ENCODE data around the gene MRC1. TPM values are rescaled to one million over a fixed set of nuclear protein-coding genes. Genes with fewer than 3 reads are reported as not detected.

The MRC1 gene
- polyA plus RNA-seq, 1 donor from 2014 or later: not detected

- no peak overlapping the region for H3K4me3 Mint-ChIP-seq
- H3K27ac Mint-ChIP-seq: no peak overlapping the region
- peaks cover 1% of the 10 kb centered on the region for H3K27me3 Mint-ChIP-seq
- no peaks in the 10 kb centered on the region for H3K9me3 Mint-ChIP-seq
- no peaks in the 10 kb centered on the region for H3K36me3 Mint-ChIP-seq
- H3K4me1 Mint-ChIP-seq: peaks cover 0 to 2% (median 0%) of the 10 kb centered on the region in 3 donors
Measured at GRCh38 chr10:17787087-17787961, 21.8 kb upstream of the MRC1 start.

GRCh38 chr10:17788646-17789045 is 20.5 kb upstream of the MRC1 start:
- Mint-ChIP-seq H3K36me3 (no peaks in the 10 kb centered on the region), H3K27me3 (peaks cover 1% of the 10 kb centered on the region), H3K4me3 (no peak overlapping the region), H3K27ac (peak overlapping the region in 1 of 3 donors; percentile 14), H3K4me1 (peaks cover 0 to 2% (median 0%) of the 10 kb centered on the region in 3 donors), H3K9me3 (no peaks in the 10 kb centered on the region)

- no peak overlapping the region for H3K27ac Mint-ChIP-seq
- no peak overlapping the region for H3K4me3 Mint-ChIP-seq
- H3K4me1 Mint-ChIP-seq: no peaks in the 10 kb centered on the region
- no peaks in the 10 kb centered on the region for H3K9me3 Mint-ChIP-seq
- no peaks in the 10 kb centered on the region for H3K36me3 Mint-ChIP-seq
- H3K27me3 Mint-ChIP-seq: peaks cover 1% of the 10 kb centered on the region
Measured at GRCh38 chr10:17789396-17789795, 19.8 kb upstream of the MRC1 start.

- Mint-ChIP-seq H3K36me3 (no peaks in the 10 kb centered on the region), H3K4me3 (no peak overlapping the region)
Measured at GRCh38 chr10:17790651-17791050, 18.5 kb upstream of the MRC1 start.

GRCh38 chr10:17792991-17793390 is 16.2 kb upstream of the MRC1 start:
- Mint-ChIP-seq H3K36me3 (no peaks in the 10 kb centered on the region), H3K27me3 (peaks cover 1% of the 10 kb centered on the region), H3K27ac (no peak overlapping the region), H3K9me3 (no peaks in the 10 kb centered on the region), H3K4me3 (no peak overlapping the region), H3K4me1 (no peaks in the 10 kb centered on the region)

More at GRCh38 chr10:17790651-17791050, 18.5 kb upstream of the MRC1 start:
- Mint-ChIP-seq H3K4me1 (no peaks in the 10 kb centered on the region), H3K27me3 (peaks cover 1% of the 10 kb centered on the region), H3K27ac (no peak overlapping the region), H3K9me3 (no peaks in the 10 kb centered on the region)

- H3K27ac Mint-ChIP-seq: no peak overlapping the region
Measured at GRCh38 chr10:17793823-17794644, 15.1 kb upstream of the MRC1 start.

GRCh38 chr10:17795083-17795482 is 14.1 kb upstream of the MRC1 start:
- H3K9me3 Mint-ChIP-seq: no peaks in the 10 kb centered on the region
- H3K4me3 Mint-ChIP-seq: no peak overlapping the region
- no peaks in the 10 kb centered on the region for H3K4me1 Mint-ChIP-seq
- H3K27me3 Mint-ChIP-seq: peaks cover 4% of the 10 kb centered on the region
- no peak overlapping the region for H3K27ac Mint-ChIP-seq
- no peaks in the 10 kb centered on the region for H3K36me3 Mint-ChIP-seq

More at GRCh38 chr10:17793823-17794644, 15.1 kb upstream of the MRC1 start:
- Mint-ChIP-seq H3K36me3 (no peaks in the 10 kb centered on the region), H3K27me3 (peaks cover 4% of the 10 kb centered on the region), H3K4me3 (no peak overlapping the region), H3K9me3 (no peaks in the 10 kb centered on the region), H3K4me1 (no peaks in the 10 kb centered on the region)

GRCh38 chr10:17795813-17796594 is 13.1 kb upstream of the MRC1 start:
- no peak overlapping the region for H3K4me3 Mint-ChIP-seq
- H3K27me3 Mint-ChIP-seq: peaks cover 3% of the 10 kb centered on the region
- H3K9me3 Mint-ChIP-seq: no peaks in the 10 kb centered on the region
- no peaks in the 10 kb centered on the region for H3K36me3 Mint-ChIP-seq
- no peaks in the 10 kb centered on the region for H3K4me1 Mint-ChIP-seq
- H3K27ac Mint-ChIP-seq: no peak overlapping the region

- Mint-ChIP-seq H3K27ac (no peak overlapping the region), H3K36me3 (no peaks in the 10 kb centered on the region), H3K27me3 (peaks cover 8% of the 10 kb centered on the region), H3K9me3 (no peaks in the 10 kb centered on the region), H3K4me3 (no peak overlapping the region), H3K4me1 (peaks cover 0 to 5% (median 0%) of the 10 kb centered on the region in 3 donors)
Measured at GRCh38 chr10:17801507-17801906, 7.6 kb upstream of the MRC1 start.

GRCh38 chr10:17802350-17802749 is 6.8 kb upstream of the MRC1 start:
- H3K4me1 Mint-ChIP-seq: peaks cover 0 to 5% (median 0%) of the 10 kb centered on the region in 3 donors
- H3K27me3 Mint-ChIP-seq: peaks cover 8% of the 10 kb centered on the region
- no peak overlapping the region for H3K27ac Mint-ChIP-seq
- no peaks in the 10 kb centered on the region for H3K9me3 Mint-ChIP-seq
- H3K36me3 Mint-ChIP-seq: no peaks in the 10 kb centered on the region
- H3K4me3 Mint-ChIP-seq: no peak overlapping the region

GRCh38 chr10:17802976-17803375 is 6.2 kb upstream of the MRC1 start:
- no peaks in the 10 kb centered on the region for H3K9me3 Mint-ChIP-seq
- H3K4me1 Mint-ChIP-seq: peaks cover 0 to 5% (median 0%) of the 10 kb centered on the region in 3 donors
- H3K27me3 Mint-ChIP-seq: peaks cover 8% of the 10 kb centered on the region
- no peaks in the 10 kb centered on the region for H3K36me3 Mint-ChIP-seq
- no peak overlapping the region for H3K27ac Mint-ChIP-seq
- no peak overlapping the region for H3K4me3 Mint-ChIP-seq

- Mint-ChIP-seq H3K36me3 (no peaks in the 10 kb centered on the region), H3K27ac (no peak overlapping the region), H3K9me3 (no peaks in the 10 kb centered on the region), H3K4me3 (no peak overlapping the region), H3K27me3 (peaks cover 15% of the 10 kb centered on the region), H3K4me1 (peaks cover 0 to 9% (median 0%) of the 10 kb centered on the region in 3 donors)
Measured at GRCh38 chr10:17805330-17805729, 3.8 kb upstream of the MRC1 start.

GRCh38 chr10:17805921-17806577 is 3.1 kb upstream of the MRC1 start:
- no peaks in the 10 kb centered on the region for H3K36me3 Mint-ChIP-seq
- H3K4me3 Mint-ChIP-seq: peak overlapping the region in 1 of 4 donors; percentile 65
- peaks cover 20% of the 10 kb centered on the region for H3K27me3 Mint-ChIP-seq
- H3K27ac Mint-ChIP-seq: no peak overlapping the region
- H3K4me1 Mint-ChIP-seq: peaks cover 0 to 9% (median 0%) of the 10 kb centered on the region in 3 donors
- H3K9me3 Mint-ChIP-seq: no peaks in the 10 kb centered on the region

- Mint-ChIP-seq H3K27me3 (peaks cover 31% of the 10 kb centered on the region), H3K27ac (no peak overlapping the region), H3K9me3 (no peaks in the 10 kb centered on the region), H3K36me3 (no peaks in the 10 kb centered on the region), H3K4me3 (no peak overlapping the region), H3K4me1 (peaks cover 0 to 4% (median 0%) of the 10 kb centered on the region in 3 donors)
Measured at GRCh38 chr10:17811146-17811865, 2.2 kb downstream of the MRC1 start.
